ENCODE measurements around the gene COPA.

- TF ChIP-seq CTCF (IDR thresholded peaks at IDR 0.05; ENCODE audit: poor library complexity) (no peak), EZH2 (IDR thresholded peaks at IDR 0.05; ENCODE audit: borderline replicate concordance) (no peak)
These were observed 18.1 kb upstream of the COPA start for GRCh38 chr1:160361199-160361598.

All from hepatocyte (in vitro differentiated cells).